HEK293 (cell line): ENCODE measurements around the gene PUS7.

Experiments
- RBAK ChIP-seq: fragments of 450-650 bp; formaldehyde crosslinking; IDR thresholded peaks from 2 replicates; pipeline ENCODE4 v1.5.1; 2016; ENCODE audit warnings: missing biosample characterization, missing genetic modification characterization
- SALL2 ChIP-seq: fragments of 450-650 bp; formaldehyde crosslinking; IDR thresholded peaks from 2 replicates; pipeline ENCODE4 v1.5.0; 2017; ENCODE audit warnings: missing biosample characterization, mild to moderate bottlenecking, missing genetic modification characterization, borderline replicate concordance
- YY2 ChIP-seq: fragments of 450-650 bp; formaldehyde crosslinking; IDR thresholded peaks from 2 replicates; pipeline ENCODE4 v1.5.1; 2016; ENCODE audit warnings: missing biosample characterization, missing genetic modification characterization
- ZBTB1 ChIP-seq: fragments of 450-650 bp; formaldehyde crosslinking; IDR thresholded peaks from 2 replicates; pipeline ENCODE4 v1.5.1; 2016; ENCODE audit warnings: missing biosample characterization, missing genetic modification characterization
- ZBTB17 ChIP-seq: fragments of 450-650 bp; formaldehyde crosslinking; IDR thresholded peaks from 2 replicates; pipeline ENCODE4 v1.5.1; 2016; ENCODE audit warnings: missing biosample characterization, missing genetic modification characterization
- ZBTB48 ChIP-seq: fragments of 450-650 bp; formaldehyde crosslinking; IDR thresholded peaks from 2 replicates; pipeline ENCODE4 v1.5.1; 2016; ENCODE audit warnings: missing biosample characterization, missing genetic modification characterization
- ZFP37 ChIP-seq: fragments of 450-650 bp; formaldehyde crosslinking; IDR thresholded peaks from 2 replicates; pipeline ENCODE4 v1.5.1; 2016; ENCODE audit warnings: missing biosample characterization, missing genetic modification characterization
- ZNF24 ChIP-seq: fragments of 450-650 bp; formaldehyde crosslinking; IDR thresholded peaks from 2 replicates; pipeline ENCODE4 v1.5.1; 2016; ENCODE audit warnings: missing biosample characterization, missing genetic modification characterization
- ZNF394 ChIP-seq: fragments of 450-650 bp; formaldehyde crosslinking; IDR thresholded peaks from 2 replicates; pipeline ENCODE4 v1.5.1; 2016; ENCODE audit warnings: missing biosample characterization, missing genetic modification characterization, mild to moderate bottlenecking, moderate library complexity, borderline replicate concordance
- ZNF629 ChIP-seq: fragments of 450-650 bp; formaldehyde crosslinking; IDR thresholded peaks from 2 replicates; pipeline ENCODE4 v1.5.1; 2017; ENCODE audit warnings: missing biosample characterization, missing genetic modification characterization
- TF ChIP-seq, protein P1 (sequence below): fragments of 450-650 bp; formaldehyde crosslinking; IDR thresholded peaks from 2 replicates; pipeline ENCODE4 v1.5.1; 2016; ENCODE audit warnings: missing biosample characterization, missing genetic modification characterization, low read depth
- TF ChIP-seq, protein P2 (sequence below): fragments of 450-650 bp; formaldehyde crosslinking; IDR thresholded peaks from 2 replicates; pipeline ENCODE4 v1.5.1; 2016; ENCODE audit warnings: missing biosample characterization, missing genetic modification characterization
- TF ChIP-seq, protein P3 (sequence below): fragments of 450-650 bp; formaldehyde crosslinking; IDR thresholded peaks from 2 replicates; pipeline ENCODE4 v1.5.1; 2016; ENCODE audit warnings: missing biosample characterization, missing genetic modification characterization, low read depth
- TF ChIP-seq, protein P4 (sequence below): fragments of 450-650 bp; formaldehyde crosslinking; IDR thresholded peaks from 2 replicates; pipeline ENCODE4 v1.5.1; 2016; ENCODE audit warnings: missing biosample characterization, missing genetic modification characterization
- TF ChIP-seq, protein P5 (sequence below): fragments of 450-650 bp; formaldehyde crosslinking; IDR thresholded peaks from 2 replicates; pipeline ENCODE4 v1.5.0; 2017; ENCODE audit warnings: missing biosample characterization, missing genetic modification characterization, borderline replicate concordance

PUS7 gene

DNA sequence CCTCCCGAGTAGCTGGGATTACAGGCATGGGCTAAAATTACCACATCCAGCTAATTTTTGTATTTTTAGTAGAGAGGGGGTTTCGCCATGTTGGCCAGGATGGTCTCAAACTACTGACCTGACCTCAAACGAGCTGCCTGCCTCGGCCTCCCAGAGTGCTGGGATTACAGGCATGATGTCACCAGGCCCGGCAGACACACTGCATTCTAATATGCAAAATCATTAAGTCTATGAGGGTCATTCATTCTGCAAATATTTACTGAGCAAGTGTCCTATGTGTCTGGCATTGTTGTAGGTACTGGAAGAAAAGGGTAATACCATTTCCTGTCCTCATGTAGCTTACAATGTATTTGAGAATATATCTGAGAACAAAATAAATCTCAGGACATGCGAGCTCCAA lies 2.7 kb downstream of the PUS7 start (continued):
- TF ChIP-seq, protein P1, sequence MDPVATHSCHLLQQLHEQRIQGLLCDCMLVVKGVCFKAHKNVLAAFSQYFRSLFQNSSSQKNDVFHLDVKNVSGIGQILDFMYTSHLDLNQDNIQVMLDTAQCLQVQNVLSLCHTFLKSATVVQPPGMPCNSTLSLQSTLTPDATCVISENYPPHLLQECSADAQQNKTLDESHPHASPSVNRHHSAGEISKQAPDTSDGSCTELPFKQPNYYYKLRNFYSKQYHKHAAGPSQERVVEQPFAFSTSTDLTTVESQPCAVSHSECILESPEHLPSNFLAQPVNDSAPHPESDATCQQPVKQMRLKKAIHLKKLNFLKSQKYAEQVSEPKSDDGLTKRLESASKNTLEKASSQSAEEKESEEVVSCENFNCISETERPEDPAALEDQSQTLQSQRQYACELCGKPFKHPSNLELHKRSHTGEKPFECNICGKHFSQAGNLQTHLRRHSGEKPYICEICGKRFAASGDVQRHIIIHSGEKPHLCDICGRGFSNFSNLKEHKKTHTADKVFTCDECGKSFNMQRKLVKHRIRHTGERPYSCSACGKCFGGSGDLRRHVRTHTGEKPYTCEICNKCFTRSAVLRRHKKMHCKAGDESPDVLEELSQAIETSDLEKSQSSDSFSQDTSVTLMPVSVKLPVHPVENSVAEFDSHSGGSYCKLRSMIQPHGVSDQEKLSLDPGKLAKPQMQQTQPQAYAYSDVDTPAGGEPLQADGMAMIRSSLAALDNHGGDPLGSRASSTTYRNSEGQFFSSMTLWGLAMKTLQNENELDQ (tag by site-specific recombination): no peak
- TF ChIP-seq ZBTB17 (tag by site-specific recombination): 0 out of 2 replicates have a peak, but pooled peaks have one; percentile 18
- TF ChIP-seq ZNF629 (tag by site-specific recombination): peak; percentile 61
- TF ChIP-seq ZNF24 (tag by site-specific recombination): peak; percentile 59; the same call in 1 of the 2 replicates
- no peak for TF ChIP-seq ZBTB1 (tag by site-specific recombination)
- TF ChIP-seq SALL2 (tag by site-specific recombination): no peak
- TF ChIP-seq, protein P2, sequence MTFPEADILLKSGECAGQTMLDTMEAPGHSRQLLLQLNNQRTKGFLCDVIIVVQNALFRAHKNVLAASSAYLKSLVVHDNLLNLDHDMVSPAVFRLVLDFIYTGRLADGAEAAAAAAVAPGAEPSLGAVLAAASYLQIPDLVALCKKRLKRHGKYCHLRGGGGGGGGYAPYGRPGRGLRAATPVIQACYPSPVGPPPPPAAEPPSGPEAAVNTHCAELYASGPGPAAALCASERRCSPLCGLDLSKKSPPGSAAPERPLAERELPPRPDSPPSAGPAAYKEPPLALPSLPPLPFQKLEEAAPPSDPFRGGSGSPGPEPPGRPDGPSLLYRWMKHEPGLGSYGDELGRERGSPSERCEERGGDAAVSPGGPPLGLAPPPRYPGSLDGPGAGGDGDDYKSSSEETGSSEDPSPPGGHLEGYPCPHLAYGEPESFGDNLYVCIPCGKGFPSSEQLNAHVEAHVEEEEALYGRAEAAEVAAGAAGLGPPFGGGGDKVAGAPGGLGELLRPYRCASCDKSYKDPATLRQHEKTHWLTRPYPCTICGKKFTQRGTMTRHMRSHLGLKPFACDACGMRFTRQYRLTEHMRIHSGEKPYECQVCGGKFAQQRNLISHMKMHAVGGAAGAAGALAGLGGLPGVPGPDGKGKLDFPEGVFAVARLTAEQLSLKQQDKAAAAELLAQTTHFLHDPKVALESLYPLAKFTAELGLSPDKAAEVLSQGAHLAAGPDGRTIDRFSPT (tag by site-specific recombination): 0 out of 2 replicates have a peak, but pooled peaks have one; percentile 11
- no peak for TF ChIP-seq RBAK (tag by site-specific recombination)
- TF ChIP-seq ZFP37 (tag by site-specific recombination): no peak
- TF ChIP-seq ZNF394 (tag by site-specific recombination): no peak
- no peak for TF ChIP-seq YY2 (tag by site-specific recombination)
- TF ChIP-seq, protein P3, sequence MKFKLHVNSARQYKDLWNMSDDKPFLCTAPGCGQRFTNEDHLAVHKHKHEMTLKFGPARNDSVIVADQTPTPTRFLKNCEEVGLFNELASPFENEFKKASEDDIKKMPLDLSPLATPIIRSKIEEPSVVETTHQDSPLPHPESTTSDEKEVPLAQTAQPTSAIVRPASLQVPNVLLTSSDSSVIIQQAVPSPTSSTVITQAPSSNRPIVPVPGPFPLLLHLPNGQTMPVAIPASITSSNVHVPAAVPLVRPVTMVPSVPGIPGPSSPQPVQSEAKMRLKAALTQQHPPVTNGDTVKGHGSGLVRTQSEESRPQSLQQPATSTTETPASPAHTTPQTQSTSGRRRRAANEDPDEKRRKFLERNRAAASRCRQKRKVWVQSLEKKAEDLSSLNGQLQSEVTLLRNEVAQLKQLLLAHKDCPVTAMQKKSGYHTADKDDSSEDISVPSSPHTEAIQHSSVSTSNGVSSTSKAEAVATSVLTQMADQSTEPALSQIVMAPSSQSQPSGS (tag by site-specific recombination): peak; percentile 63; the same call in 1 of the 2 replicates
- TF ChIP-seq, protein P4, sequence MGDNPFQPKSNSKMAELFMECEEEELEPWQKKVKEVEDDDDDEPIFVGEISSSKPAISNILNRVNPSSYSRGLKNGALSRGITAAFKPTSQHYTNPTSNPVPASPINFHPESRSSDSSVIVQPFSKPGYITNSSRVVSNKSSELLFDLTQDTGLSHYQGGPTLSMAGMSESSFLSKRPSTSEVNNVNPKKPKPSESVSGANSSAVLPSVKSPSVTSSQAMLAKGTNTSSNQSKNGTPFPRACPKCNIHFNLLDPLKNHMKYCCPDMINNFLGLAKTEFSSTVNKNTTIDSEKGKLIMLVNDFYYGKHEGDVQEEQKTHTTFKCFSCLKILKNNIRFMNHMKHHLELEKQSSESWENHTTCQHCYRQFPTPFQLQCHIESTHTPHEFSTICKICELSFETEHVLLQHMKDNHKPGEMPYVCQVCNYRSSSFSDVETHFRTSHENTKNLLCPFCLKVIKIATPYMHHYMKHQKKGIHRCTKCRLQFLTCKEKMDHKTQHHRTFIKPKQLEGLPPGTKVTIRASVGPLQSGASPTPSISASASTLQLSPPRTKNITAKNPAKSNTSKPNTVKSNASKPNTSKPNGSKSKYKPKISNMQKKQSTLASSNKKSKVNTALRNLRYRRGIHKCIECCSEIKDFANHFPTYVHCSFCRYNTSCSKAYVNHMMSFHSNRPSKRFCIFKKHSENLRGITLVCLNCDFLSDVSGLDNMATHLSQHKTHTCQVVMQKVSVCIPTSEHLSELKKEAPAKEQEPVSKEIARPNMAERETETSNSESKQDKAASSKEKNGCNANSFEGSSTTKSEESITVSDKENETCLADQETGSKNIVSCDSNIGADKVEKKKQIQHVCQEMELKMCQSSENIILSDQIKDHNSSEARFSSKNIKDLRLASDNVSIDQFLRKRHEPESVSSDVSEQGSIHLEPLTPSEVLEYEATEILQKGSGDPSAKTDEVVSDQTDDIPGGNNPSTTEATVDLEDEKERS (tag by site-specific recombination): no peak
- TF ChIP-seq ZBTB48 (tag by site-specific recombination): no peak
- TF ChIP-seq, protein P5, sequence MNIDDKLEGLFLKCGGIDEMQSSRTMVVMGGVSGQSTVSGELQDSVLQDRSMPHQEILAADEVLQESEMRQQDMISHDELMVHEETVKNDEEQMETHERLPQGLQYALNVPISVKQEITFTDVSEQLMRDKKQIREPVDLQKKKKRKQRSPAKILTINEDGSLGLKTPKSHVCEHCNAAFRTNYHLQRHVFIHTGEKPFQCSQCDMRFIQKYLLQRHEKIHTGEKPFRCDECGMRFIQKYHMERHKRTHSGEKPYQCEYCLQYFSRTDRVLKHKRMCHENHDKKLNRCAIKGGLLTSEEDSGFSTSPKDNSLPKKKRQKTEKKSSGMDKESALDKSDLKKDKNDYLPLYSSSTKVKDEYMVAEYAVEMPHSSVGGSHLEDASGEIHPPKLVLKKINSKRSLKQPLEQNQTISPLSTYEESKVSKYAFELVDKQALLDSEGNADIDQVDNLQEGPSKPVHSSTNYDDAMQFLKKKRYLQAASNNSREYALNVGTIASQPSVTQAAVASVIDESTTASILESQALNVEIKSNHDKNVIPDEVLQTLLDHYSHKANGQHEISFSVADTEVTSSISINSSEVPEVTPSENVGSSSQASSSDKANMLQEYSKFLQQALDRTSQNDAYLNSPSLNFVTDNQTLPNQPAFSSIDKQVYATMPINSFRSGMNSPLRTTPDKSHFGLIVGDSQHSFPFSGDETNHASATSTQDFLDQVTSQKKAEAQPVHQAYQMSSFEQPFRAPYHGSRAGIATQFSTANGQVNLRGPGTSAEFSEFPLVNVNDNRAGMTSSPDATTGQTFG (tag by site-specific recombination): no peak
- TF ChIP-seq, all 188 proteins: peak for 6
